HG03558 (cell line): Measurements from ENCODE around the gene FOXB1.

Experiments
- ATAC-seq: cut with Tn5 transposase; IDR thresholded peaks from one replicate; pipeline ENCODE4 v1.9.1; 2021; ENCODE audit warnings: moderate number of reproducible peaks; ENCODE audit not compliant: unreplicated experiment; ENCODE audit errors: extremely low read depth

FOXB1 gene

GRCh38 chr15:60012695-60013094 lies 8.6 kb downstream of the FOXB1 start:
- no peak for ATAC-seq

- ATAC-seq, result no peak
These were observed 13.7 kb downstream of the FOXB1 start for GRCh38 chr15:60017538-60018520.

GRCh38 chr15:60020736-60021135 lies 16.6 kb downstream of the FOXB1 start:
- ATAC-seq, result no peak

GRCh38 chr15:60021589-60022378 lies 17.7 kb downstream of the FOXB1 start:
- ATAC-seq, result no peak

- ATAC-seq, result no peak
These were observed 18.2 kb downstream of the FOXB1 start for GRCh38 chr15:60022379-60022741.

GRCh38 chr15:60026555-60026954 lies 22.4 kb downstream of the FOXB1 start:
- no peak for ATAC-seq

GRCh38 chr15:60035344-60035743 lies 31.2 kb downstream of the FOXB1 start:
- no peak for ATAC-seq

GRCh38 chr15:60039316-60039715 lies 35.2 kb downstream of the FOXB1 start:
- ATAC-seq, result no peak

- no peak for ATAC-seq
These were observed 39.8 kb downstream of the FOXB1 start for GRCh38 chr15:60043744-60044435.

GRCh38 chr15:60044636-60045270 lies 40.6 kb downstream of the FOXB1 start:
- no peak for ATAC-seq

- ATAC-seq, result no peak
These were observed 43.6 kb downstream of the FOXB1 start for GRCh38 chr15:60047701-60048100.

- ATAC-seq, result no peak
These were observed 45.8 kb downstream of the FOXB1 start for GRCh38 chr15:60049948-60050347.

GRCh38 chr15:60052796-60053195 lies 48.7 kb downstream of the FOXB1 start:
- ATAC-seq, result no peak

- ATAC-seq, result no peak
These were observed 50.4 kb downstream of the FOXB1 start for GRCh38 chr15:60054472-60054871.
